GM21367 (cell line): ENCODE data around the gene TAB3.
"Not testable (repeated sequence)": the region's sequence is repeated elsewhere in the genome, so short reads cannot be mapped to it uniquely, and the experiment has no call there.

Source experiments
- ATAC-seq: cut with Tn5 transposase; IDR thresholded peaks from one replicate; pipeline ENCODE4 v1.9.1; 2021; ENCODE audit not compliant: unreplicated experiment

The TAB3 gene

GRCh38 chrX:30819080-30819479 is 70.0 kb downstream of the TAB3 start:
- ATAC-seq: no peak

DNA sequence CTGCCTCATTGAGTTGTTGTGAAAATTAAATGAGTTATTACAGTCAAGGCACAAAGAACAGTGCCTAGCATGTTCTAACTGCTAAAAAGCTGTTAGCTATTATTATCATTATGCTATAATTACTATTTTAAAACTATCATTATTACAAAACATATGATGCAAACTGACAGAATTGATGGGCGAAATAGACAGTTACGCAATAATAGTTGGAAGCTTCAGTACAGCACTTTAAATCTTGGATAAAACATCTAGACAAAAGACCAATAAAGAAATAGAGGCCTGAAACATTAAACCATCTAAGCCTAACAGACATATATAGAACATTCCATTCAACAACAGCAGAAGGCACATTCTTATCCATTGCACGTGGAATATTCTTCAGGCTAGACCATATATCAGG is 73.0 kb downstream of the TAB3 start:
- ATAC-seq: no peak

DNA sequence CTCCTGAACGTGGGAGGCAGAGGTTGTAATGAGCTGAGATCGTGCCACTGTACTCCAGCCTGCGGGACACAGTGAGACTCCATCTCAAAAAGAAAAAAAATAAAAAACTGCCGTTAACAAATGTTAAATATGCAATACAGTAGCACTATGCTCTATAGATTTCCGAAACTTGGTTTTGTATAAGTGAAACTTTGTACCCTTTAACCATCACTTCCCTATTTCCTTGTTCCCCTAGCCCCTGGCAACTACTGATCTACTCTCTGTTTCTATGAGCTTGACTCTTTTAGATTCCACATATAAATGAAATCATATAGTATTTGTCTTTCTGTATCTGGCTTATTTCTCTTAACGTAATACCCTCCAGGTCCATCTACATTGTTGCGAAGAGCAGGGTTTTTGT is 74.1 kb downstream of the TAB3 start:
- ATAC-seq: no peak

DNA sequence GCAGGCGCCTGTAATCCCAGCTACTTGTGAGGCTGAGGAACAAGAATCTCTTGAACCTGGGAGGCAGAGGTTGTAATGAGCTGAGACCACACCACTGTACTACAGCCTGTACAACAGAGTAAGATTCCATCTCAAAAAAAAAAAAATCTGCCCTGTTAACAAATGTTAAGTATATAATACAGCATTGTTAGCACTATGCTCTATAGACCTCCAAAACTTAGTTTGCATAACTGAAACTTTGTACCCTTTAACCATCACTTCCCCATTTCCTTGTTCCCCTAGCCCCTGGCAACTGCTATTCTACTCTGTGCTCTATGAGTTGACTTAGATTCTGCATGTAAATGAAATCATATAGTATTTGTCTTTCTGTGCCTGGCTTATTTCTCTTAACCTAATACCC is 76.7 kb downstream of the TAB3 start:
- ATAC-seq: peak; percentile 98

DNA sequence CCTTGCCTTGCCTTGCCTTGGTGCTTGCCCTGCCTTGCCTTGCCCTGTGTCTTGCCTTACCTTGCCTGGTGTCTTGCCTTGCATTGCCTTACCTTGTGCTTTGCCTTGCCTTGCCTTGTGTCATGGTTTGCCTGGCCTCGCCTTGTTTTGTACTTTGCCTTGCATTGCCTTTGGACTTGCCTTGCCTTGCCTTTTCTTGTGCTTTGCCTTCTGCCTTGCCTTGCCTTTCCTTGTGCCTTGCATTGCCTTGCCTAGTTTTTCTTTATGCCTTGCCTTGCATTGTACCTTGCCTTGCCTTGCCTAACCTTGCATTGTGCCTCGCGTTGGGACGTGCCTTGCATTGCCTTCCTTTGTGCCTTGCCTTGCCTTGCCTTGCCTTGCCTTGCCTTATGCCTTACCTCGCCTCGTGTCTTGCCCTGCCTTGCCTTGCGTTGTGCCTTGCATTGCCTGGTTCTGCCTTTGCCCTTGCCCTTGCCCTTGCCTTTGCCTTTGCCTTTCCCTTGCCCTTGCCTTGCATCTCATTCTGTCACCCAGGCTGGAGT is 82.8 kb downstream of the TAB3 start:
- ATAC-seq: no peak

DNA sequence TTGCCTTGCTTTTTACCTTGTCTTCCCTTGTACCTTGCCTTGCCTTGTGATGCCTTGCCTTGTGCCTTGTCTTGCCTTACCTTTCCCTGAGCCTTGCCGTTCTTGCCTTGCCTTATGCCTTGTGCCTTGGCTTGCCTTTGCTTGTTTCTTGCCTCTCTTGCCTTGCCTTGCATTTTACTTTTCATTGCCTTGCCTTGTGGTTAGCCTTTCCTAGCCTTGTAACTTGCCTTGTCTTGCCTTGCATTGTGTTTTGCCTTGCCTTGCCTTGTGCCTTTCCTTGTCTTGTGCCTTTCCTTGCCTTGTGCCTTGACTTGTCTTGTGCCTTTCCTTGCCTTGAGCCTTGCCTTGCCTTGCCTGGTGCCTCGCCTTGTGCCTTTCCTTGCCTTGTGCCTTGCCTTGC is 84.6 kb downstream of the TAB3 start:
- ATAC-seq: no peak

GRCh38 chrX:30800901-30801300 is 88.2 kb downstream of the TAB3 start:
- ATAC-seq: no peak

GRCh38 chrX:30799327-30799726 is 89.7 kb downstream of the TAB3 start:
- ATAC-seq: no peak

- no peak for ATAC-seq
Observed at GRCh38 chrX:30798810-30799209, 90.2 kb downstream of the TAB3 start.

DNA sequence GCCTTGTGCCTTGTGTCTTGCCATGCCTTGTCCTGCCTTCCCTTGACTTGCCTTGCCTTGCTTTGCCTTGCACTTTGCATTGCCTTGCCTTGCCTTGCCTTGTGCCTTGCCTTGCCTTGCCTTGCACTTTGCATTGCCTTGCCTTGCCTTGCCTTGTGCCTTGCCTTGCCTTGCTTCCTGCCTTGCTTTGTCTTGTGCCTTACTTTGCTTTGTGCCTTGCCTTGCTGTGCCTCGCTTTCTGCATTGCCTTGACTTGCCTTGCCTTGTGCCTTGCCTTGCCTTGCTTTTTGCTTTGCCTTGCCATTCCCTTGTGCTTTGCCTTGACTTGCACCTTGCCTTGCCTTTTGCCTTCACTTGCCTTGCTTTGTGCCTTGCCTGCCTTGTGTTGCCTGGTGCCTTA is 91.8 kb downstream of the TAB3 start:
- not testable (repeated sequence) for ATAC-seq

- ATAC-seq: no peak
Observed at GRCh38 chrX:30795981-30796958, 92.8 kb downstream of the TAB3 start.

DNA sequence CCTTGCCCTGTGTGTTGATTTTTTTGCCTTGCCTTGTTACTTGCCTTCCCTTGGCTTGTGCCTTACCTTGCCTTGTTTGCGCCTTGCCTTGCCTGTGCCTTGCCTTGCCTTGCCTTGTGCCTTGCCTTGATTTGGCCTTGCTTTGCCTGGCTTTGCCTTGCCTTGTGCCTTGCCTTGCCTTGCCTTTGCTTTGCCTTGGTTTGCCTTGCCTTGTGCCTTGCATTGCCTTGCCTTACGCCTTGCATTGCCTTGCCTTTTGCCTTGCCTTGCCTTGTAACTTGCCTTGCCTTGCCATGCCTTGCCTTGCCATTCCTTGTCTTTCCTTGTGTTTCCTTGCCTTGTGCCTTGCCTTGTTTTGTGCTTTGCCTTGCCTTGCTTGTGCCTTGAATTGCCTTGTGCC is 94.6 kb downstream of the TAB3 start:
- no peak for ATAC-seq

GRCh38 chrX:30793767-30794103 is 95.3 kb downstream of the TAB3 start:
- no peak for ATAC-seq

- no peak for ATAC-seq
Observed at GRCh38 chrX:30793075-30793766, 95.8 kb downstream of the TAB3 start.

DNA sequence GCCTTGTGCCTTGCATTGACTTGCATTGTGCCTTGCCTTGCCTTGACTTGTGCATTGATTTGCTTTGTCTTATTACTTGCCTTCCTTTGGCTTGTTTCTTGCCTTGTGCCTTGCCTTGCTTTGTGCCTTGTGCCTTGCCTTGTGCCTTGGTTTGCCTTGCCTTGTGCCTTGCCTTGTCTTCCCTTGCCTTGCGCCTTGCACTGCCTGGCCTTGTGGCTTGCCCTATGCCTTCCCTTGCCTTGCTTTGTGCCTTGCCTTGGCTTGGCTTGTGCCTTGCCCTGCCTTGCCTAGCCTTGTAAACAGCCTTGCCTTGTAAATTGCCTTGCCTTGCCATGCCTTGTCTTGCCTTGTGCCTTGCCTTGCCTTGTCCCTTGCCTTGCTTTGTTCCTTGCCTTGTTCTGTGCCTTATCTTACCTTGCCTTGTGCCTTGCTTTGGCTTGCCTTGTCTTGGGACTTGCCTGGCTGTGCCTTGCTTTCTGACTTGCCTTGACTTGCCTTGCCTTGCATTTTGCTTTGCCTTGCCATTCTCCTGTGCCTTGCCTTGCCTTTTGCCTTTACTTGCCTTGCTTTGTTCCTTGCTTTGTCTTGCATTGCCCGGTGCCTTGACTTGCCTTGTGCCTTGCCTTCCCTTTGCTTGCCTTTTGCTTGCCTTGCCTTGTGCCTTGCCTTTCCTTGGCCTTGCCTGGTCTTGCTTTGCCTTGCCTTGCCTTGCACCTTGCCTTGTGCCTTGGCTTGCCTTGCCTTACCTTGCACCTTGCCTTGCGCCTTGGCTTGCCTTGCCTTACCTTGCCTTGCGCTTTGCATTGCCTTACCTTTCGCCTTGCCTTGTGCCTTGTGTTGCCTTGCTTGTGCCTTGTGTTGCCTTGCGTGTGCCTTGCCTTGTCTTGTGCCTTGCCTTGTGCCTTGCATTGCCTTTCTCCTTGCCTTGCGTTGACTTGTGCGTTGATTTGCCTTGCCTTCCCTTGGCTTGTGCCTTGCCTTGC is 97.5 kb downstream of the TAB3 start:
- ATAC-seq: no peak

GRCh38 chrX:30787012-30787411 is 102.0 kb downstream of the TAB3 start:
- ATAC-seq: no peak

- ATAC-seq: no peak
Observed at GRCh38 chrX:30786374-30786773, 102.7 kb downstream of the TAB3 start.

DNA sequence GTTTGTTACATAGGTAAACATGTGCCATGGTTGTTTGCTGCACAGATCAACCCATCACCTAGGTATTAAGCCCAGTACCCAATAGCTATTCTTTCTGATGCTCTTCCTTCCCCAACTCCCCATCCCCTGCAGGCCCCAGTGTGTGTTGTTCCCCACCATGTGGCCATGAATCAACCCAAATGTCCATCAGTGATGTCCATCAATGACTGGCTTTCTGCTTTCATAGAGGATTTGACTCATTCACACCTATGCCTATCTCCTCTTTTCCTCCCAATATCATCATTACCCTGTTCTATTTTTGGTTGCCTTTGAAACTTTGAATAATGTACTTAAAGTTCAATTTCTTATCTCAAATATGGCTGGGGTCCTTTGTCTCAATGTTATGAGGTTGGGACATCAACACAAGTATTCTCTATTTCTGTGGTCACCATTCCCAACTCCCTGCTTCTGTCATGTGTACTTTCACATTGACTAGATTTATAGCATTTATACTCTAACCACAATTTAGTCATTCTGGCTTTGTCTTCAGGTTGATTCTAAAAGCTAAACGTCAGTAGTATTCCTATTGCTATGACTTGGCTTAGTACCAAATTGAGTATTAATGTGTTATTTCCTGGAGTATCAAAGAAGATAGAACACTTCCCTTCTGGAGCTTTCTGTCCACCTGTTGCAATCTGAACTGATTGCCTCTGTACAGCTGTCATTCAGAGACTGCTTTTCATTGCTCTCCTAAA is 107.2 kb downstream of the TAB3 start:
- no peak for ATAC-seq

- ATAC-seq: no peak
Observed at GRCh38 chrX:30779453-30780030, 109.5 kb downstream of the TAB3 start.

GRCh38 chrX:30777575-30777974 is 111.5 kb downstream of the TAB3 start:
- ATAC-seq: no peak
